ENCODE measurements around the gene HCFC1R1.
"Not testable (repeated sequence)": the region's sequence is repeated elsewhere in the genome, so short reads cannot be mapped to it uniquely, and the experiment has no call there.

Gene HCFC1R1

GRCh38 chr16:3056336-3057180 lies 32.8 kb upstream of the HCFC1R1 start:
- DNase-seq = no peak

- DNase-seq = not testable (repeated sequence)
These were observed 32.0 kb upstream of the HCFC1R1 start for GRCh38 chr16:3055734-3056115.

- DNase-seq = no peak
These were observed 31.4 kb upstream of the HCFC1R1 start for GRCh38 chr16:3054965-3055733.

- DNase-seq = not testable (repeated sequence)
These were observed 29.6 kb upstream of the HCFC1R1 start for GRCh38 chr16:3053330-3053710.

GRCh38 chr16:3052571-3053329 lies 29.0 kb upstream of the HCFC1R1 start:
- not testable (repeated sequence) for DNase-seq

GRCh38 chr16:3051494-3051893 lies 27.8 kb upstream of the HCFC1R1 start:
- no peak for DNase-seq

- DNase-seq = no peak
These were observed 27.3 kb upstream of the HCFC1R1 start for GRCh38 chr16:3051009-3051408.

GRCh38 chr16:3050487-3050886 lies 26.7 kb upstream of the HCFC1R1 start:
- DNase-seq = no peak

- DNase-seq = no peak
These were observed 26.3 kb upstream of the HCFC1R1 start for GRCh38 chr16:3049921-3050481.

GRCh38 chr16:3047387-3047720 lies 23.6 kb upstream of the HCFC1R1 start:
- no peak for DNase-seq

GRCh38 chr16:3046641-3047386 lies 23.1 kb upstream of the HCFC1R1 start:
- DNase-seq = no peak

- no peak for DNase-seq
These were observed 22.3 kb upstream of the HCFC1R1 start, which contains the start of gene MMP25 for GRCh38 chr16:3045758-3046640. Gene MMP25 (plus strand): TSS chr16:3046561. CDS start chr16:3046918, 357 bp downstream.

- no peak for DNase-seq
These were observed 21.0 kb upstream of the HCFC1R1 start for GRCh38 chr16:3044708-3045107.

GRCh38 chr16:3042376-3042775 lies 18.6 kb upstream of the HCFC1R1 start:
- DNase-seq = no peak

GRCh38 chr16:3038896-3039295 lies 15.2 kb upstream of the HCFC1R1 start:
- no peak for DNase-seq

- DNase-seq = no peak
These were observed 14.5 kb upstream of the HCFC1R1 start for GRCh38 chr16:3038256-3038655.

GRCh38 chr16:3036726-3037315 lies 13.1 kb upstream of the HCFC1R1 start, which contains the start of gene BICDL2:
Gene BICDL2 (minus strand): TSS chr16:3036944. CDS start chr16:3035496, 1,448 bp downstream.
- no peak for DNase-seq

- no peak for DNase-seq
These were observed 12.4 kb upstream of the HCFC1R1 start for GRCh38 chr16:3035972-3036725.

- DNase-seq = no peak
These were observed 11.7 kb upstream of the HCFC1R1 start for GRCh38 chr16:3035289-3035971.
